Endothelial cell of umbilical vein (primary cell): ENCODE data around the gene FSTL1. TPM values are rescaled to one million over a fixed set of nuclear protein-coding genes. Genes with fewer than 3 reads are reported as not detected.

ENCODE experiments used
- BruUV-seq: library from RNA; stranded (reverse); fragments of 400-500 nt; replicated peaks from 2 replicates; lab custom pipeline; 2021; lab: Mats Ljungman, UMichigan
- CTCF ChIA-PET: fragments of 300-600, 350-600 bp; sonication (Branson Sonifier 250); formaldehyde crosslinking; loops from one replicate; lab custom pipeline; 2021; ENCODE audit warnings: antibody characterized with exemption, inconsistent platforms; lab: Charles Lee
- POLR2A ChIA-PET: fragments of 300-600, 350-600 bp; sonication (Branson Sonifier 250); formaldehyde crosslinking; loops from one replicate; lab custom pipeline; 2021; ENCODE audit warnings: antibody characterized with exemption, inconsistent platforms; lab: Charles Lee
- DNase-seq: peaks from one replicate; pipeline ENCODE4 v3.0.0-alpha.2; 2011; ENCODE audit warnings: low read depth, low spot score
- FAIRE-seq: peaks from 2 replicates; lab custom pipeline; 2011; peaks lifted over from hg19 to GRCh38; lab: Jason Lieb, UNC
- H2AFZ ChIP-seq: 2 replicates; pipeline ENCODE4 v1.6.0; 2012; ENCODE audit warnings: low read depth, low read length, control low read depth, inconsistent platforms
- H3K27ac ChIP-seq: 2 replicates; pipeline ENCODE4 v1.5.1; 2011; ENCODE audit warnings: low read depth, mild to moderate bottlenecking, control low read depth, low read length, moderate library complexity; ENCODE audit not compliant: insufficient read depth
- H3K27me3 ChIP-seq, 2 experiments: 2 replicates each; pipeline versions ENCODE4 v1.6.0 to v1.6.1; 2011; ENCODE audit warnings: low read length in 2 of 2, mixed read lengths in 1 of 2; ENCODE audit not compliant: control insufficient read depth in 2 of 2, insufficient read depth in 2 of 2
- H3K36me3 ChIP-seq, 2 experiments: 2 replicates in 1 of 2; 3 replicates in 1 of 2; pipeline ENCODE4 v1.5.1; 2011; ENCODE audit warnings: low read length in 2 of 2, mild to moderate bottlenecking in 1 of 2, moderate library complexity in 1 of 2; ENCODE audit not compliant: control insufficient read depth in 2 of 2, insufficient read depth in 2 of 2; ENCODE audit errors: extremely low read depth in 1 of 2
- H3K4me1 ChIP-seq: 3 replicates; pipeline ENCODE4 v1.5.1; 2011; ENCODE audit warnings: mild to moderate bottlenecking, low read length; ENCODE audit not compliant: control insufficient read depth, insufficient read depth; ENCODE audit errors: extremely low read depth
- H3K4me2 ChIP-seq: 2 replicates; pipeline ENCODE4 v1.6.1; 2011; ENCODE audit warnings: low read length, control low read depth, mixed read lengths; ENCODE audit not compliant: insufficient read depth
- H3K4me3 ChIP-seq, 3 experiments: fragments of 200-600 bp in 1 of 3; sonication (generic), shearing (Covaris generic) in 1 of 3; replicated peaks in 1 of 3; 2 replicates each; pipeline ENCODE4 v1.5.1; 2011 to 2016; ENCODE audit warnings: control low read depth in 3 of 3, low read length in 3 of 3, mild to moderate bottlenecking in 2 of 3, inconsistent platforms in 1 of 3, low read depth in 1 of 3, moderate library complexity in 1 of 3; ENCODE audit not compliant: insufficient read depth in 1 of 3
- H3K79me2 ChIP-seq: 2 replicates; pipeline ENCODE4 v1.6.0; 2012; ENCODE audit warnings: low read length, inconsistent platforms; ENCODE audit not compliant: control insufficient read depth, insufficient read depth
- H3K9ac ChIP-seq: replicated peaks from 2 replicates; pipeline ENCODE3; 2011; ENCODE audit warnings: low read length, control low read depth; ENCODE audit not compliant: insufficient read depth; ENCODE audit errors: extremely low read depth
- H3K9me1 ChIP-seq: replicated peaks from 3 replicates; pipeline ENCODE4 v1.6.0; 2011; ENCODE audit warnings: mild to moderate bottlenecking, low read length; ENCODE audit not compliant: control insufficient read depth, insufficient read depth; ENCODE audit errors: extremely low read depth
- H3K9me3 ChIP-seq: replicated peaks from 2 replicates; pipeline ENCODE4 v1.5.1; 2012; ENCODE audit warnings: low read length, inconsistent platforms; ENCODE audit not compliant: control insufficient read depth, insufficient read depth
- H4K20me1 ChIP-seq: replicated peaks from 2 replicates; pipeline ENCODE3; 2011; ENCODE audit warnings: mild to moderate bottlenecking, low read length; ENCODE audit not compliant: control insufficient read depth, insufficient read depth; ENCODE audit errors: extremely low read depth
- CTCF ChIP-seq, 2 donors: IDR thresholded peaks; 1 replicate in 1 of 2; 2 replicates in 1 of 2; pipeline ENCODE4 v1.5.1; 2011; ENCODE audit warnings: low read length in 2 of 2, mild to moderate bottlenecking in 2 of 2, moderate library complexity in 2 of 2, control low read depth in 1 of 2, inconsistent platforms in 1 of 2, low read depth in 1 of 2; ENCODE audit not compliant: insufficient read depth in 1 of 2; ENCODE audit errors: extremely low read depth in 1 of 2
- EZH2 ChIP-seq: IDR thresholded peaks from 2 replicates; pipeline ENCODE4 v1.6.1; 2012; ENCODE audit warnings: borderline replicate concordance, low read depth, mild to moderate bottlenecking, moderate library complexity, low read length, inconsistent platforms; ENCODE audit not compliant: severe bottlenecking
- FOS ChIP-seq: IDR thresholded peaks from 2 replicates; pipeline ENCODE4 v1.6.1; 2011; ENCODE audit warnings: mild to moderate bottlenecking, low read length, moderate library complexity, borderline replicate concordance; ENCODE audit not compliant: insufficient read depth
- GATA2 ChIP-seq: IDR thresholded peaks from 2 replicates; pipeline ENCODE4 v1.7.0; 2011; ENCODE audit warnings: low read depth, mild to moderate bottlenecking, moderate library complexity, mixed read lengths, low read length; ENCODE audit not compliant: insufficient read length, insufficient read depth
- JUN ChIP-seq: IDR thresholded peaks from 2 replicates; pipeline ENCODE4 v1.6.1; 2011; ENCODE audit warnings: borderline replicate concordance, low read depth; ENCODE audit not compliant: insufficient read length, insufficient read depth
- MAX ChIP-seq: IDR thresholded peaks from 2 replicates; pipeline ENCODE4 v1.6.1; 2011; ENCODE audit not compliant: insufficient read depth, insufficient read length
- MYC ChIP-seq: IDR thresholded peaks from one replicate; pipeline ENCODE4 v1.6.1; 2011; ENCODE audit warnings: mild to moderate bottlenecking, low read depth, low read length
- POLR2A ChIP-seq: IDR thresholded peaks from 2 replicates; pipeline ENCODE4 v1.6.1; 2012; ENCODE audit warnings: low read depth, mild to moderate bottlenecking, control low read depth, low read length
- POLR2AphosphoS5 ChIP-seq: IDR thresholded peaks from 2 replicates; pipeline ENCODE4 v1.6.1; 2012; ENCODE audit warnings: low read depth, mild to moderate bottlenecking, control low read depth, low read length, moderate library complexity; ENCODE audit not compliant: insufficient read depth
- dilution Hi-C: fragments of 300-500 bp; cut with MboI; formaldehyde crosslinking; loops from one replicate; pipeline ENCODE4 v1.15.0; 2019; ENCODE audit warnings: low sequenced_read_pairs; ENCODE audit not compliant: extremely low pct_ligation_motif_present
- intact Hi-C: fragments of 100-400 bp; cut with micrococcal nuclease; formaldehyde crosslinking; loops from one replicate; pipeline ENCODE4 v1.10.0; 2022
- polyA plus RNA-seq, 4 experiments: library from polyadenylated mRNA; depleted of rRNA in 3 of 4; stranded (reverse) in 3 of 4; unstranded in 1 of 4; fragments of >200 nt; gene quantifications; 2 replicates each; pipeline versions ENCODE4 v1.2.1 to v1.2.3, GENCODE V29; 2011 to 2012; ENCODE audit warnings: missing spikeins in 1 of 4
- total RNA-seq: library from RNA; stranded (reverse); gene quantifications from 2 replicates; pipeline ENCODE4 v1.2.3, GENCODE V29; 2021

The FSTL1 gene
- total and polyA plus RNA-seq, 2 donors (not counting 3 experiments of a cell fraction or from before 2014, with no cell fraction given): 235 to 562 TPM

- Histone ChIP-seq H3K4me2 (no peak overlapping the region), H3K4me3 (no peak overlapping the region), H3K79me2 (no peaks in the 10 kb centered on the region), H2AFZ (no peak overlapping the region), H3K4me1 (no peaks in the 10 kb centered on the region), H3K9me1 (no peaks in the 10 kb centered on the region), H3K27me3 (no peaks in the 10 kb centered on the region), H3K9me3 (no peaks in the 10 kb centered on the region), H4K20me1 (no peaks in the 10 kb centered on the region), H3K27ac (no peak overlapping the region), H3K9ac (no peak overlapping the region), H3K36me3 (peaks cover 65 to 68% of the 10 kb centered on the region in 2 experiments)
- ChIA-PET POLR2A (no interaction called here), CTCF (interaction anchor here (0.8 to 2.4 kb wide), 3 partner anchors 12 to 161 kb away, joined by 4 to 11 read pairs (median 7); no protein-coding TSS in a partner anchor)
- dilution Hi-C loops: no loop called here
- DNase-seq (no peak), FAIRE-seq (no peak)
- TF ChIP-seq MYC (no peak), POLR2AphosphoS5 (no peak), JUN (no peak), MAX (no peak), GATA2 (no peak), POLR2A (no peak), FOS (no peak)
- intact Hi-C loops: no loop called here
- BruUV-seq: no TSS peak
Observed at GRCh38 chr3:120404876-120405275, 45.9 kb downstream of the FSTL1 start.

GRCh38 chr3:120402257-120402656, 48.5 kb downstream of the FSTL1 start:
- ChIA-PET CTCF (interaction anchor here (0.9 to 1.2 kb wide), 2 partner anchors 15 to 158 kb away, joined by 3 read pairs; no protein-coding TSS in a partner anchor), POLR2A (no interaction called here)
- no peak overlapping the region for H3K4me3 ChIP-seq
- no peak overlapping the region for H2AFZ ChIP-seq
- dilution Hi-C loops (no loop called here), intact Hi-C loops (no loop called here)
- H3K27me3 ChIP-seq: no peaks in the 10 kb centered on the region
- TF ChIP-seq JUN (no peak), MYC (no peak), CTCF (IDR thresholded peaks at IDR 0.05; ENCODE audit: extremely low read depth in 1 of 2, insufficient read depth in 1 of 2, low read depth in 1 of 2, low read length in 2 of 2) (no peak), EZH2 (no peak), POLR2AphosphoS5 (no peak), FOS (no peak), POLR2A (no peak), MAX (no peak), GATA2 (no peak)
- H3K4me2 ChIP-seq: no peak overlapping the region
- no peaks in the 10 kb centered on the region for H3K79me2 ChIP-seq
- H3K27ac ChIP-seq: no peak overlapping the region
- H3K9ac ChIP-seq: no peak overlapping the region
- no peaks in the 10 kb centered on the region for H3K4me1 ChIP-seq
- FAIRE-seq (no peak), DNase-seq (no peak)
- no peaks in the 10 kb centered on the region for H3K9me1 ChIP-seq
- H3K9me3 ChIP-seq: no peaks in the 10 kb centered on the region
- no peaks in the 10 kb centered on the region for H4K20me1 ChIP-seq
- no TSS peak for BruUV-seq
- H3K36me3 ChIP-seq: peaks cover 61% of the 10 kb centered on the region in 2 experiments
